Measurements from ENCODE around the gene DNAAF5.

Gene DNAAF5

DNA sequence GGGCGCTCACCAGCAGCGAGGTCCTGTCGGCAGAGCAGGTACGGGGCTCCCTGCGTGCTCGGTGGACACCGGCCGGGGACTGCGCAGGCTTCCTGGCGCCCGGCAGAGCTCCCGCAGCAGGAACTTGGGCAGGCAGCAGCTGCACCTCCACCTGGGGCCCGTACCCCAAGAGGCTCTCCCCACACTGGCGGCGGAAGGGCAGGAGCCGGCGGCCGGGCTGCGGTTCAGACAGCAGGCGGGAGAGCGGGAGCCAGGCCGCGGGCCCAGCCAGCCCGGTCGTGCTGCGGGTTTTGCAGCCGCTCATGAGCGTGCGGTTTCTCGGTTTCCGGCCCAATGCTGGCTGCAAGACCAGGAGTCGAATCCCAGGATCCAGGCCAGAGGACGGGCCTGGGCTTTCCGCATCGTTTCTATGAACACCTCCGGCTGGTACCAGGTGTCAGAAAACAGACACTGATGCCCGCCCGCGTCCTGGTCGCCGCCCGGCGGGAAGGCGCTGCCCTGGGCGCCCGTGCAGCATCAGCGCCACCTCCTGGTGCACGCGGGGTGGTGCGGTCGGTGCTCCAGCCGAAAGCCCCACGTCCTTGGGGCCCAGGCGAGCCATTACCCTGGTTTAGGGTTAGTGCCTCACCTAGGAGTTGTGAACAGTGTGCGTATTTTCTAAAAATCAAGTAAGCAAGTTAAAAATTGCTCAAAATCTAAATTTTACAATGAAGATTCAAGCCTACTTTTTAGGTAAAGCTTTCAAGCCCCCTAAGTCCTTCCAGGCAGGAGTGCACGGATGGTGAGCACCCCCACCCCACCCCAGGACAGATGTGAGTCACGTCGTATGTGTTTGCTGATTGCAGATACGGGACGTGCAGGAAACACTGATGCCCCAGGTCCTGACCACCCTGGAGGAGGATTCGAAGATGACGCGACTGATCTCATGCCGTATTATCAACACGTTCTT lies 47.9 kb downstream of the DNAAF5 start:
- TF ChIP-seq, protein P1, sequence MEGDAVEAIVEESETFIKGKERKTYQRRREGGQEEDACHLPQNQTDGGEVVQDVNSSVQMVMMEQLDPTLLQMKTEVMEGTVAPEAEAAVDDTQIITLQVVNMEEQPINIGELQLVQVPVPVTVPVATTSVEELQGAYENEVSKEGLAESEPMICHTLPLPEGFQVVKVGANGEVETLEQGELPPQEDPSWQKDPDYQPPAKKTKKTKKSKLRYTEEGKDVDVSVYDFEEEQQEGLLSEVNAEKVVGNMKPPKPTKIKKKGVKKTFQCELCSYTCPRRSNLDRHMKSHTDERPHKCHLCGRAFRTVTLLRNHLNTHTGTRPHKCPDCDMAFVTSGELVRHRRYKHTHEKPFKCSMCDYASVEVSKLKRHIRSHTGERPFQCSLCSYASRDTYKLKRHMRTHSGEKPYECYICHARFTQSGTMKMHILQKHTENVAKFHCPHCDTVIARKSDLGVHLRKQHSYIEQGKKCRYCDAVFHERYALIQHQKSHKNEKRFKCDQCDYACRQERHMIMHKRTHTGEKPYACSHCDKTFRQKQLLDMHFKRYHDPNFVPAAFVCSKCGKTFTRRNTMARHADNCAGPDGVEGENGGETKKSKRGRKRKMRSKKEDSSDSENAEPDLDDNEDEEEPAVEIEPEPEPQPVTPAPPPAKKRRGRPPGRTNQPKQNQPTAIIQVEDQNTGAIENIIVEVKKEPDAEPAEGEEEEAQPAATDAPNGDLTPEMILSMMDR (IDR thresholded peaks at IDR 0.05; ENCODE audit: low read depth, low read length, missing control alignments), result peak; percentile 76
- H3K4me3 ChIP-seq (ENCODE audit: low read depth, low read length), result no peak overlapping the region
- no peak for DNase-seq (ENCODE audit: low read depth)

DNA sequence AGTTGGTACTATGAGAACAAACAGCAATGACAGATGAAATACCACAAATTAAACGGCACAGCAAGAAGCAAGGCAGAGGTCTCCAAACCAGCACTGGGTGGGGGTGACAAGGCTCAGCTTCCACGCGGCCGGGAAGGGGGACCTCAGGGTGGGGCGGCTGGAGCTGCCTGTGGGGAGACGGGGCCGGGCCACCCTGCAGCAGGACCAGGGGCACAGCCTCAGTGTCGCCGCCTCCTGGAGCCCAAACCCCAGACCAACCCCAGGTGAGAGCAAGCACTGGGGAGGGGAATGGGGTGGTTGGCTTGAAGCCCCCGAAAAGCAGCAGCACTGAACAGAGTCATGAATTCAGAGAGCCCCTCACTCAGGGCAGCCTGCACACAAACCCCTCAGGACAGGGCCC lies 49.9 kb downstream of the DNAAF5 start:
- DNase-seq (ENCODE audit: low read depth), result no peak
- no peak overlapping the region for H3K4me3 ChIP-seq (ENCODE audit: low read depth, low read length)
- TF ChIP-seq, protein P1 (IDR thresholded peaks at IDR 0.05; ENCODE audit: low read depth, low read length, missing control alignments), result no peak

- TF ChIP-seq, protein P1 (IDR thresholded peaks at IDR 0.05; ENCODE audit: low read depth, low read length, missing control alignments), result no peak
- DNase-seq (ENCODE audit: low read depth), result no peak
- H3K4me3 ChIP-seq (ENCODE audit: low read depth, low read length), result no peak overlapping the region
Measured at GRCh38 chr7:776992-777727, 50.7 kb downstream of the DNAAF5 start.

DNA sequence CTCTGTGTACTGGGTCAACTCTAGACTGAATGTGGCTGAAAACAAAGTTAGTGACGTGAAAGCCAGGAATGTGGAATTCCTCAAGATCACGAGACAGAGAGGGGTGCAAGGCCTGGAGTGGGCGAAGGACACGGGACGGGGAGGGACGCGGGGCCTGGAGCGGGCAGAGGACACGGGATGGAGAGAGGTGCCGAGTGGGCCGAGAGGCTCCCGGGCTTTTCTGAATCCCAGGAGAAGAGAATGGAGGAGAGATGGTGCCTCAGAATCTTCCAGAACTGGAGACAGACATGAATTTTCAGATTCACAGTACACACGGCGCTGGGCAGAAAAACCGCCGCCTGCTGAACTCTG lies 51.2 kb downstream of the DNAAF5 start:
- TF ChIP-seq, protein P1 (IDR thresholded peaks at IDR 0.05; ENCODE audit: low read depth, low read length, missing control alignments), result no peak
- no peak overlapping the region for H3K4me3 ChIP-seq (ENCODE audit: low read depth, low read length)
- DNase-seq (ENCODE audit: low read depth), result no peak

DNA sequence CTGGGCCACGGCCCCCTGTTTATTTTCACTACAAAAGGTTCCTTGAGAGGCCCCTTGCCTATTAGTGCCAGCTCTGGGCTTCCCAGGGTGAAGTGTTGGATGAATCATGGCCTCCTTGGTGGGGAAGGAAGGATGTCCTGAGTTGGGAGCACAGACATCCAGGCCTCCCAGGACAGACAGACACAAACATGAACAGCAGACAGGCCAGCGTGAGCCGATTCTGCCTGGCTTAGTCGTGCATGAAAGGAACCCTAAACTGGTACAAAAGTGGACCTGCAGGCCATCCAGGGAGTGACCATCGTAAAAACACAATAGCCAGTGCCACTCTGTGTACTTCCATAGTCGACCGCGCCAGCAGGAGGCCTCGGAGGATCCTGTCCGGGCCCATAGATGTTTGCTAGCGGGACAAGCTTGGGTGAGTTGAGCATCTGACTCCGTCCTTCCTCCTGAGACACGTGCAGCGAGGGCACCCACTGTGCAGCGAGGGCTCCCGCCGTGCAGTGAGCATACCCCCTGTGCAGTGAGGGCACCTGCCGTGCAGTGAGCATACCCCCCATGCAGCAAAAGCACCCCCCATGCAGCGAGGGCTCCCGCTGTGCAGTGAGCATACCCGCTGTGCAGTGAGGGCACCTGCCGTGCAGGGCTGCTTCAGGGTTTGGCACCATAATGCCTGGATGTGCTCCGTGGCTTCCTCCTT lies 51.9 kb downstream of the DNAAF5 start:
- no peak overlapping the region for H3K4me3 ChIP-seq (ENCODE audit: low read depth, low read length)
- TF ChIP-seq, protein P1 (IDR thresholded peaks at IDR 0.05; ENCODE audit: low read depth, low read length, missing control alignments), result no peak
- DNase-seq (ENCODE audit: low read depth), result no peak

DNA sequence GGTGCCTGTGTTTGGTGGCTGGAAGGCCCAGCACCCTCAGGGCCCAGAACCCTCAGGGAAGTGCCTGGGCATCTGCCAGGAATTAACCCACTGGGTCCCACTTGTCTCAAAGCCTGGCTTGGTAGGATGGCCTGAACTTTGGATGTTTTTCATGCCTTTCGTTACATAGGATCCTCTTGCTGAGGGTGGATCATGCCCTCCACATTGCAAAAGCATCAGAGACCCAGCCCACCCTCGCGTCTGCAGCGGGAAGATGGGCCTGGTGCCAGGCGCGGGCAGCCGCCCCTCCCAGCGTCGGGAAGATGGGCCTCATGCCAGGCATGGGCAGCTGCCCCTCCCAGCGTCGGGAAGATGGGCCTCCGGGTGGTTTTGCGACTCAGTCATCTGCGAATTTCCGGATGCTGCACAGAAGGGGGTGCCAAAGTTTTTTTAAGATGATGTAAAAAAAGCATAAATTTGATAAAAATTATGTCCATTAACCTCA lies 52.5 kb downstream of the DNAAF5 start:
- no peak overlapping the region for H3K4me3 ChIP-seq (ENCODE audit: low read depth, low read length)
- TF ChIP-seq, protein P1 (IDR thresholded peaks at IDR 0.05; ENCODE audit: low read depth, low read length, missing control alignments), result no peak
- DNase-seq (ENCODE audit: low read depth), result no peak
